ENCODE results near the gene DIPK1A. TPM values are rescaled to one million over a fixed set of nuclear protein-coding genes. Genes with fewer than 3 reads are reported as not detected.
A peak's percentile ranks its signal among the peaks of the same experiment; 100 is the strongest.

The DIPK1A gene
- polyA plus RNA-seq (2011; rRNA removed): 19.1 and 21.1 TPM in 2 replicates
- polyA plus RNA-seq (2012; cell fraction: cytosol; rRNA removed): 3.8 and 4.0 TPM in 2 replicates
- 1.2 and 1.7 TPM in 2 replicates for polyA plus RNA-seq (2012; cell fraction: nucleus; rRNA removed)
- polyA plus RNA-seq (2017; fragmentation: RNase III; extraction: RNeasy Plus Mini Kit Qiagen cat#74134 plus additional on column Dnase treatment): 10.5 to 12.4 TPM (median 11.9 TPM) in 3 replicates
- 4.2 TPM in 2 replicates for polyA minus RNA-seq (2011; rRNA and poly(A)+ RNA removed)

DNA sequence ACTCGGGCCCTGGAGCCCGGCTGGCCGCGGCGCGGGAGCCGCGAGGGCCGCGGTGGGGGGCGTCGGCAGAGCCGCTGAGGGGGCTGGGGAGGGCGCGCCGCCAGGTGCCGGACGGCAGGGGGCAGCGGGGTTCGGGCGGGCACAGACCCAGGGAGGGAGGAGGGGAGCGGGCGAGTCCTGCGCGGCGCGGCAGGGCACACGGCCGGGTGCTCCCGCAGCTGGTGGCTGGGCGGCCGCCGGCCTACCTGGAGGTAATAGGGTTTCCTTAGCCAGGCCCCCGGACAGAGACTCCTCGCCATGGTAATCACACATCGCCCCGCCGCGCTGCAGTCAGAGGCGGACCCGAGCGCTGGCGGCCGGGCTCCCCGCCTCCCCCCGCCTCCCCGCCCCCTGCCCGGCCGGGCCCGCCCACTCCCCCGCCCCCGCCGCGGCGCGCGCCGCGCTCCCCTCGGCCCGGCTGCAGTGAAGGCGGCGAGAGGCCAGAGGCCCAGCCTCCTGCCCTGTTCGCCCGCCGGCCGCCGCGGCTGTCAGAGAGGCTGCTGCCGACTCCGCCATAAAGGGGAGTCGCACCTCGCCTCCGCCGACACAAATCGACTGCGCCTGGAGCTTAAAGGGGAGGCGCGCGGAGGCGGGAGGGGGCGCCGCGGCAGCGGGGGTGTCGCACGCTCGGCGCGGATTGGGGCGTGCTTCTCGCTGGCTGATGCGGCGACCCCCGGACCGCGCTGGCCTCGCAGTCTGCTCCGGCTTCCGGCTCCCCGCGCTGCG lies at the start of gene DIPK1A:
Gene DIPK1A (minus strand): TSS at position 332 of the 765 bp plus-strand sequence. CDS start 33 bp downstream, at position 299.
- ATAC-seq: peak; percentile 79 to 83
- H3K4me2 ChIP-seq: peak within 1 kb of the TSS; percentile 88
- ChIA-PET CTCF (interaction anchor here (0.6 to 8.8 kb wide), 23 partner anchors 9 to 566 kb away, joined by 3 to 130 read pairs (median 4); no protein-coding TSS in a partner anchor), POLR2A (interaction anchor here (0.8 to 2.7 kb wide), 10 partner anchors 10 to 886 kb away, joined by 3 to 13 read pairs (median 6); partner anchors contain the start of genes MTF2 and RPL5)
- H3K9me3 ChIP-seq: no peaks in the 10 kb centered on the region
- peaks cover 30% of the 10 kb centered on the region for H3K4me1 ChIP-seq
- DNase-seq (ENCODE audit: low read depth in 1 of 2, low spot score in 1 of 2): peak; percentile 51 to 72
- peak within 1 kb of the TSS; percentile 97 for H3K4me3 ChIP-seq
- no peak for TF ChIP-seq ZNF302 (CRISPR knock-in tag; IDR thresholded peaks at IDR 0.05)
- no peak for TF ChIP-seq RARB (CRISPR knock-in tag; IDR thresholded peaks at IDR 0.05)
- TF ChIP-seq HOXB5 (CRISPR knock-in tag; IDR thresholded peaks at IDR 0.05): no peak
- TF ChIP-seq NPAS2 (CRISPR knock-in tag; IDR thresholded peaks at IDR 0.05; ENCODE audit: borderline replicate concordance): no peak
- no peak for TF ChIP-seq ZC3H11A (IDR thresholded peaks at IDR 0.05)
- no peak for TF ChIP-seq KDM5A (IDR thresholded peaks at IDR 0.05)
- TF ChIP-seq, protein P1, sequence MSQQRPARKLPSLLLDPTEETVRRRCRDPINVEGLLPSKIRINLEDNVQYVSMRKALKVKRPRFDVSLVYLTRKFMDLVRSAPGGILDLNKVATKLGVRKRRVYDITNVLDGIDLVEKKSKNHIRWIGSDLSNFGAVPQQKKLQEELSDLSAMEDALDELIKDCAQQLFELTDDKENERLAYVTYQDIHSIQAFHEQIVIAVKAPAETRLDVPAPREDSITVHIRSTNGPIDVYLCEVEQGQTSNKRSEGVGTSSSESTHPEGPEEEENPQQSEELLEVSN (IDR thresholded peaks at IDR 0.05; ENCODE audit: borderline replicate concordance, low read depth): no peak
- peak; percentile 63 for TF ChIP-seq POLR2A (IDR thresholded peaks at IDR 0.05; ENCODE audit: low read length)
- TF ChIP-seq ZFP36 (IDR thresholded peaks at IDR 0.05; ENCODE audit: borderline replicate concordance, partially characterized antibody): no peak
- no peak for TF ChIP-seq EHF (CRISPR knock-in tag; IDR thresholded peaks at IDR 0.05)
- TF ChIP-seq, protein P2, sequence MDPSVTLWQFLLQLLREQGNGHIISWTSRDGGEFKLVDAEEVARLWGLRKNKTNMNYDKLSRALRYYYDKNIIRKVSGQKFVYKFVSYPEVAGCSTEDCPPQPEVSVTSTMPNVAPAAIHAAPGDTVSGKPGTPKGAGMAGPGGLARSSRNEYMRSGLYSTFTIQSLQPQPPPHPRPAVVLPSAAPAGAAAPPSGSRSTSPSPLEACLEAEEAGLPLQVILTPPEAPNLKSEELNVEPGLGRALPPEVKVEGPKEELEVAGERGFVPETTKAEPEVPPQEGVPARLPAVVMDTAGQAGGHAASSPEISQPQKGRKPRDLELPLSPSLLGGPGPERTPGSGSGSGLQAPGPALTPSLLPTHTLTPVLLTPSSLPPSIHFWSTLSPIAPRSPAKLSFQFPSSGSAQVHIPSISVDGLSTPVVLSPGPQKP (IDR thresholded peaks at IDR 0.05; ENCODE audit: low read depth, low read length): no peak
- TF ChIP-seq, protein P3, sequence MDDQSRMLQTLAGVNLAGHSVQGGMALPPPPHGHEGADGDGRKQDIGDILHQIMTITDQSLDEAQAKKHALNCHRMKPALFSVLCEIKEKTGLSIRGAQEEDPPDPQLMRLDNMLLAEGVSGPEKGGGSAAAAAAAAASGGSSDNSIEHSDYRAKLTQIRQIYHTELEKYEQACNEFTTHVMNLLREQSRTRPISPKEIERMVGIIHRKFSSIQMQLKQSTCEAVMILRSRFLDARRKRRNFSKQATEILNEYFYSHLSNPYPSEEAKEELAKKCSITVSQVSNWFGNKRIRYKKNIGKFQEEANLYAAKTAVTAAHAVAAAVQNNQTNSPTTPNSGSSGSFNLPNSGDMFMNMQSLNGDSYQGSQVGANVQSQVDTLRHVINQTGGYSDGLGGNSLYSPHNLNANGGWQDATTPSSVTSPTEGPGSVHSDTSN (IDR thresholded peaks at IDR 0.05): no peak
- TF ChIP-seq CBX8 (IDR thresholded peaks at IDR 0.05): no peak
- no peak for TF ChIP-seq EHMT2 (IDR thresholded peaks at IDR 0.05; ENCODE audit: low read depth)
- TF ChIP-seq, protein P4, sequence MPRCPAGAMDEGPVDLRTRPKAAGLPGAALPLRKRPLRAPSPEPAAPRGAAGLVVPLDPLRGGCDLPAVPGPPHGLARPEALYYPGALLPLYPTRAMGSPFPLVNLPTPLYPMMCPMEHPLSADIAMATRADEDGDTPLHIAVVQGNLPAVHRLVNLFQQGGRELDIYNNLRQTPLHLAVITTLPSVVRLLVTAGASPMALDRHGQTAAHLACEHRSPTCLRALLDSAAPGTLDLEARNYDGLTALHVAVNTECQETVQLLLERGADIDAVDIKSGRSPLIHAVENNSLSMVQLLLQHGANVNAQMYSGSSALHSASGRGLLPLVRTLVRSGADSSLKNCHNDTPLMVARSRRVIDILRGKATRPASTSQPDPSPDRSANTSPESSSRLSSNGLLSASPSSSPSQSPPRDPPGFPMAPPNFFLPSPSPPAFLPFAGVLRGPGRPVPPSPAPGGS (IDR thresholded peaks at IDR 0.05): peak; percentile 50; the same call in 1 of the 3 replicates
- TF ChIP-seq SMC3 (IDR thresholded peaks at IDR 0.05): 0 out of 3 replicates have a peak, but pooled peaks have one; percentile 8
- peak; percentile 38; the same call in 1 of the 2 replicates for TF ChIP-seq PHF8 (IDR thresholded peaks at IDR 0.05; ENCODE audit: borderline replicate concordance, low read depth)
- peak within 1 kb of the TSS; percentile 98 to 99 for H3K27ac ChIP-seq
- 7% methylated on average over 3 of the region's 103 CpGs for whole genome bisulfite sequencing (ENCODE audit: missing lambda C conversion rate)
- FAIRE-seq: no peak

DNA sequence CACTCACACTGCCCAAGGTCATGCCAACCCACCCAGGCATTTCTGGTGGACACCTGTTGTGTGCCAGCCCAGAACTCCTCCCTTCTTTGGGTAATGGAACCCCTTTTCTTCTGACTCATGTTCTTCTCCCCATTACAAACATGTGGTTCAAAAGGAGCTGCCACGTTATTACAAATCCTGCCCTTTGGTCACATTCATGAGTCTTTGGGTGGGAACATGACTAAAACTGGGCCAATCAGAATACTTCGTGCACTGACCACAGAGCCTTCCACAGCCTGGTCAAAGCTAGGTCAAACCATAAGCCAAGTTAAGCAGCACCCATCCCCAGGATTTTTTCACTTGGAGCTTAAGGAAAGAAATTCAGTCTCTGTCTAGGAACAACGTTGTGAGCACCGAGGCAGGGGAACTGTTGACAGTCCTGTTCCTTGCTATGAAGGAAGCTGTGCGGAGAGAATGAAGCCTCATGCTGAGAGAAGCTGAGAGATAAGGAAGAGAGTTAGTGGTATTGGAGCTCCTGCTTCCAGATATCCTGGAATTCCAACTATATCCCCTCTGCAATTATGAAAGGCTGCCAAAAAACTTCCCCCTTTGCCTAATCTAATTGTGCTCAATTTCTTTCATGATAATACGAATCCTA lies 46.8 kb upstream of the DIPK1A start:
- POLR2A ChIA-PET: interaction anchor here (1.4 kb wide), 1 partner anchor 71 kb away, joined by 3 read pairs; the partner anchor contains the start of gene MTF2
- FAIRE-seq (no peak), ATAC-seq (no peak), DNase-seq (ENCODE audit: low read depth in 1 of 2, low spot score in 1 of 2) (no peak)
- Histone ChIP-seq H3K4me1 (no peaks in the 10 kb centered on the region), H3K9me3 (no peaks in the 10 kb centered on the region), H3K27ac (no peak overlapping the region), H3K4me3 (no peak overlapping the region), H3K4me2 (no peak overlapping the region)
- CTCF ChIA-PET: interaction anchor here (2.3 to 3.6 kb wide), 2 partner anchors 14 to 149 kb away, joined by 11 to 12 read pairs; no protein-coding TSS in a partner anchor
- 64% methylated on average over 6 of the region's 6 CpGs for WGBS (ENCODE audit: missing lambda C conversion rate)
- TF ChIP-seq JUN (IDR thresholded peaks at IDR 0.05): no peak
- TF ChIP-seq FOXS1 (CRISPR knock-in tag; IDR thresholded peaks at IDR 0.05): no peak
- no peak for TF ChIP-seq HEYL (CRISPR knock-in tag; IDR thresholded peaks at IDR 0.05)
- TF ChIP-seq, protein P1 (IDR thresholded peaks at IDR 0.05; ENCODE audit: borderline replicate concordance, low read depth): no peak
- no peak for TF ChIP-seq NPAS2 (CRISPR knock-in tag; IDR thresholded peaks at IDR 0.05; ENCODE audit: borderline replicate concordance)
- TF ChIP-seq, protein P3 (IDR thresholded peaks at IDR 0.05): no peak
- TF ChIP-seq, protein P5, sequence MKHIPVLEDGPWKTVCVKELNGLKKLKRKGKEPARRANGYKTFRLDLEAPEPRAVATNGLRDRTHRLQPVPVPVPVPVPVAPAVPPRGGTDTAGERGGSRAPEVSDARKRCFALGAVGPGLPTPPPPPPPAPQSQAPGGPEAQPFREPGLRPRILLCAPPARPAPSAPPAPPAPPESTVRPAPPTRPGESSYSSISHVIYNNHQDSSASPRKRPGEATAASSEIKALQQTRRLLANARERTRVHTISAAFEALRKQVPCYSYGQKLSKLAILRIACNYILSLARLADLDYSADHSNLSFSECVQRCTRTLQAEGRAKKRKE (CRISPR knock-in tag; IDR thresholded peaks at IDR 0.05; ENCODE audit: low read depth): no peak
- no peak for TF ChIP-seq KDM1A (IDR thresholded peaks at IDR 0.05; ENCODE audit: low read depth)
- TF ChIP-seq RARB (CRISPR knock-in tag; IDR thresholded peaks at IDR 0.05): no peak
- TF ChIP-seq MAZ (IDR thresholded peaks at IDR 0.05; ENCODE audit: borderline replicate concordance, low read depth, low read length): no peak
- no peak for TF ChIP-seq RCOR1 (IDR thresholded peaks at IDR 0.05; ENCODE audit: low read depth, low read length)
- TF ChIP-seq JUNB (IDR thresholded peaks at IDR 0.05): no peak
- TF ChIP-seq ZSCAN20 (CRISPR knock-in tag; IDR thresholded peaks at IDR 0.05): no peak
- no peak for TF ChIP-seq NR3C1 (IDR thresholded peaks at IDR 0.05)
